ENCODE data around the gene LSAMP.
"Not testable (repeated sequence)": the region's sequence is repeated elsewhere in the genome, so short reads cannot be mapped to it uniquely, and the experiment has no call there.

Gene LSAMP

GRCh38 chr3:116114586-116114985 is 330.7 kb downstream of the LSAMP start:
- Mint-ChIP-seq H3K27me3 (no peaks in the 10 kb centered on the region), H3K27ac (no peak overlapping the region), H3K36me3 (no peaks in the 10 kb centered on the region), H3K4me3 (no peak overlapping the region), H3K4me1 (no peaks in the 10 kb centered on the region), H3K9me3 (peaks cover 8% of the 10 kb centered on the region)

GRCh38 chr3:116112696-116113095 is 332.6 kb downstream of the LSAMP start:
- Mint-ChIP-seq H3K9me3 (peaks cover 4% of the 10 kb centered on the region), H3K4me3 (no peak overlapping the region), H3K27ac (no peak overlapping the region), H3K27me3 (no peaks in the 10 kb centered on the region), H3K36me3 (no peaks in the 10 kb centered on the region), H3K4me1 (no peaks in the 10 kb centered on the region)

- no peaks in the 10 kb centered on the region for H3K27me3 Mint-ChIP-seq
- no peaks in the 10 kb centered on the region for H3K36me3 Mint-ChIP-seq
- no peak overlapping the region for H3K27ac Mint-ChIP-seq
- no peaks in the 10 kb centered on the region for H3K4me1 Mint-ChIP-seq
- H3K9me3 Mint-ChIP-seq = peaks cover 4% of the 10 kb centered on the region
- no peak overlapping the region for H3K4me3 Mint-ChIP-seq
Measured at GRCh38 chr3:116111765-116112164, 333.5 kb downstream of the LSAMP start.

GRCh38 chr3:116103868-116104530 is 341.3 kb downstream of the LSAMP start:
- H3K4me1 Mint-ChIP-seq = no peaks in the 10 kb centered on the region
- no peaks in the 10 kb centered on the region for H3K9me3 Mint-ChIP-seq
- no peak overlapping the region for H3K4me3 Mint-ChIP-seq
- peaks cover 1% of the 10 kb centered on the region for H3K27me3 Mint-ChIP-seq
- H3K36me3 Mint-ChIP-seq = no peaks in the 10 kb centered on the region
- H3K27ac Mint-ChIP-seq = no peak overlapping the region

- Mint-ChIP-seq H3K36me3 (no peaks in the 10 kb centered on the region), H3K27ac (no peak overlapping the region), H3K4me1 (no peaks in the 10 kb centered on the region), H3K4me3 (no peak overlapping the region), H3K9me3 (no peaks in the 10 kb centered on the region), H3K27me3 (peaks cover 1% of the 10 kb centered on the region)
Measured at GRCh38 chr3:116102037-116102436, 343.2 kb downstream of the LSAMP start.

- no peak overlapping the region for H3K4me3 Mint-ChIP-seq
- no peaks in the 10 kb centered on the region for H3K9me3 Mint-ChIP-seq
- H3K4me1 Mint-ChIP-seq = no peaks in the 10 kb centered on the region
- H3K36me3 Mint-ChIP-seq = no peaks in the 10 kb centered on the region
- H3K27ac Mint-ChIP-seq = no peak overlapping the region
- no peaks in the 10 kb centered on the region for H3K27me3 Mint-ChIP-seq
Measured at GRCh38 chr3:116097226-116097625, 348.1 kb downstream of the LSAMP start.

- Mint-ChIP-seq H3K36me3 (no peaks in the 10 kb centered on the region), H3K27ac (no peak overlapping the region), H3K9me3 (no peaks in the 10 kb centered on the region), H3K27me3 (no peaks in the 10 kb centered on the region), H3K4me1 (no peaks in the 10 kb centered on the region), H3K4me3 (no peak overlapping the region)
Measured at GRCh38 chr3:116096631-116097030, 348.7 kb downstream of the LSAMP start.

GRCh38 chr3:116093374-116093773 is 351.9 kb downstream of the LSAMP start:
- Mint-ChIP-seq H3K4me1 (no peaks in the 10 kb centered on the region), H3K9me3 (no peaks in the 10 kb centered on the region), H3K27me3 (no peaks in the 10 kb centered on the region), H3K27ac (no peak overlapping the region), H3K36me3 (no peaks in the 10 kb centered on the region), H3K4me3 (no peak overlapping the region)

GRCh38 chr3:116087426-116087825 is 357.9 kb downstream of the LSAMP start:
- Mint-ChIP-seq H3K9me3 (no peaks in the 10 kb centered on the region), H3K4me1 (no peaks in the 10 kb centered on the region), H3K36me3 (no peaks in the 10 kb centered on the region), H3K27ac (no peak overlapping the region), H3K4me3 (no peak overlapping the region), H3K27me3 (no peaks in the 10 kb centered on the region)

GRCh38 chr3:116084999-116085791 is 360.1 kb downstream of the LSAMP start:
- peaks cover 1% of the 10 kb centered on the region for H3K27me3 Mint-ChIP-seq
- H3K4me3 Mint-ChIP-seq = no peak overlapping the region
- H3K27ac Mint-ChIP-seq = no peak overlapping the region
- H3K36me3 Mint-ChIP-seq = no peaks in the 10 kb centered on the region
- no peaks in the 10 kb centered on the region for H3K9me3 Mint-ChIP-seq
- H3K4me1 Mint-ChIP-seq = no peaks in the 10 kb centered on the region

GRCh38 chr3:116083683-116084082 is 361.6 kb downstream of the LSAMP start:
- Mint-ChIP-seq H3K27me3 (peaks cover 1% of the 10 kb centered on the region), H3K9me3 (no peaks in the 10 kb centered on the region), H3K36me3 (no peaks in the 10 kb centered on the region), H3K4me3 (no peak overlapping the region), H3K27ac (no peak overlapping the region), H3K4me1 (no peaks in the 10 kb centered on the region)

- Mint-ChIP-seq H3K27me3 (peaks cover 1% of the 10 kb centered on the region), H3K4me3 (no peak overlapping the region), H3K9me3 (no peaks in the 10 kb centered on the region), H3K4me1 (no peaks in the 10 kb centered on the region), H3K27ac (no peak overlapping the region), H3K36me3 (no peaks in the 10 kb centered on the region)
Measured at GRCh38 chr3:116078561-116078960, 366.7 kb downstream of the LSAMP start.

- Mint-ChIP-seq H3K9me3 (no peaks in the 10 kb centered on the region), H3K27ac (no peak overlapping the region), H3K4me1 (no peaks in the 10 kb centered on the region), H3K27me3 (peaks cover 1% of the 10 kb centered on the region), H3K4me3 (no peak overlapping the region), H3K36me3 (no peaks in the 10 kb centered on the region)
Measured at GRCh38 chr3:116077557-116077956, 367.7 kb downstream of the LSAMP start.

GRCh38 chr3:116077059-116077458 is 368.2 kb downstream of the LSAMP start:
- H3K36me3 Mint-ChIP-seq = no peaks in the 10 kb centered on the region
- no peak overlapping the region for H3K4me3 Mint-ChIP-seq
- no peaks in the 10 kb centered on the region for H3K4me1 Mint-ChIP-seq
- no peak overlapping the region for H3K27ac Mint-ChIP-seq
- H3K27me3 Mint-ChIP-seq = peaks cover 1% of the 10 kb centered on the region
- no peaks in the 10 kb centered on the region for H3K9me3 Mint-ChIP-seq

- H3K27me3 Mint-ChIP-seq, H3K4me3 Mint-ChIP-seq, H3K4me1 Mint-ChIP-seq, H3K9me3 Mint-ChIP-seq, H3K27ac Mint-ChIP-seq, H3K36me3 Mint-ChIP-seq: not testable (repeated sequence)
Measured at GRCh38 chr3:116070516-116071278, 374.6 kb downstream of the LSAMP start.

- no peaks in the 10 kb centered on the region for H3K36me3 Mint-ChIP-seq
- H3K27ac Mint-ChIP-seq = no peak overlapping the region
- no peak overlapping the region for H3K4me3 Mint-ChIP-seq
- H3K9me3 Mint-ChIP-seq = peaks cover 8% of the 10 kb centered on the region
- no peaks in the 10 kb centered on the region for H3K27me3 Mint-ChIP-seq
- no peaks in the 10 kb centered on the region for H3K4me1 Mint-ChIP-seq
Measured at GRCh38 chr3:116070061-116070460, 375.2 kb downstream of the LSAMP start.
